HCT116 (cell line): ENCODE measurements around the gene PRDX3.

Source experiments
- EZH2 ChIP-seq: fragments of 200-600 bp; sonication (generic); IDR thresholded peaks from 2 replicates; pipeline ENCODE4 v1.6.1; 2017; ENCODE audit warnings: antibody characterized with exemption, mixed run types
- POLR2AphosphoS5 ChIP-seq: IDR thresholded peaks from 2 replicates; pipeline ENCODE4 v1.6.1; 2011; ENCODE audit warnings: mild to moderate bottlenecking, low read depth, low read length, moderate library complexity
- SIN3A ChIP-seq: IDR thresholded peaks from 2 replicates; pipeline ENCODE4 v1.6.1; 2012; ENCODE audit warnings: low read depth
- YY1 ChIP-seq: IDR thresholded peaks from 2 replicates; pipeline ENCODE4 v1.6.1; 2011; ENCODE audit warnings: low read length, low read depth, moderate library complexity, mild to moderate bottlenecking; ENCODE audit not compliant: insufficient replicate concordance; ENCODE audit errors: extremely low read depth
- TF ChIP-seq, protein P1 (sequence below), 3 experiments: fragments of 200-600 bp in 1 of 3; sonication (generic) in 1 of 3; IDR thresholded peaks in 2 of 3; conservative IDR thresholded peaks in 1 of 3; 2 replicates each; pipeline ENCODE4 v1.5.1; 2012 to 2017; ENCODE audit warnings: low read depth in 2 of 3, low read length in 2 of 3, antibody characterized with exemption in 1 of 3, borderline replicate concordance in 1 of 3, control low read depth in 1 of 3, mild to moderate bottlenecking in 1 of 3, mixed read lengths in 1 of 3, mixed run types in 1 of 3, moderate library complexity in 1 of 3; ENCODE audit not compliant: insufficient read depth in 1 of 3
- TF ChIP-seq, protein P2 (sequence below): IDR thresholded peaks from 2 replicates; pipeline ENCODE4 v1.6.1; 2011; ENCODE audit warnings: mild to moderate bottlenecking, low read length, moderate library complexity; ENCODE audit not compliant: insufficient replicate concordance; ENCODE audit errors: extremely low read depth

DNA sequence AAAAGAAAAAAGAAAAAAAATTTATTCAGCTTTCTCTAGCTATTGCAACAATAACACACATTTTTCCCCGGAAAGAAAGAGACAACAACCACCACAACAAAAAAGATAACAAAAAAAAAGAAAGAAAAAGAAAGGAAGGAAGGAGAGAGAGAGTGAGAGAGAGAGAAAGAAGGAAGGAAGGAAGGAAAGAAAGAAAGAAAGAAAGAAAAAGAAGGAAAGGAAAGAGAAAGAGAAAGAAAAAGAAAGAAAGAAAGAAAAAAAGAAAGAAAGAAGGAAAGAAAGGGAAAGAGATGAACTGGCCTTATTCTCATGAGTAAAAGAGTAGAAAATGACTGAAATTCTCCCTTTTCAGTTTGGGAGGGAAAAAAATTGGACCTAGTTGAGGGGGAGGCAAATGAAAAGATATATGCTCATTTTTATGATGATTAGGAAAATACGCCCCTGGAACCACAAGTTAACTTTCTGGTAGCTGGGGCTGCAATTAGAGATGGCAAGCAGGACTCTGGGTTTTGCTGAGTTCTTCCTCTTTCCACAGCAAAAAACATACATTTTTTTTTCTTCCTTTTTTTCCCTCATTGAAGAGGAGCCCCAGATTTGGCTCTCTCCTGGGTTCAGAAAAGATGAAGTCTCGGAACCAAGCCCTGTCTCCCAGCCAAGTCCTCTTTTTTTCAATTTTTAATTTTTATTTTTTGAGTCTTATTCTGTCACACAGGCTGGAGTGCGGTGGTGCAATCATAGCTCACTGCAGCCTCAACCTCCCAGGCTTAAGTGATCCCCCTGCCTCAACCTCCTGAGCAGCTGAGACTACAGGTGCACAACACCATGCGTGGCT is 12.6 kb upstream of the PRDX3 start:
- TF ChIP-seq SIN3A (no peak), POLR2AphosphoS5 (no peak), YY1 (no peak), EZH2 (no peak)
- TF ChIP-seq, protein P1, sequence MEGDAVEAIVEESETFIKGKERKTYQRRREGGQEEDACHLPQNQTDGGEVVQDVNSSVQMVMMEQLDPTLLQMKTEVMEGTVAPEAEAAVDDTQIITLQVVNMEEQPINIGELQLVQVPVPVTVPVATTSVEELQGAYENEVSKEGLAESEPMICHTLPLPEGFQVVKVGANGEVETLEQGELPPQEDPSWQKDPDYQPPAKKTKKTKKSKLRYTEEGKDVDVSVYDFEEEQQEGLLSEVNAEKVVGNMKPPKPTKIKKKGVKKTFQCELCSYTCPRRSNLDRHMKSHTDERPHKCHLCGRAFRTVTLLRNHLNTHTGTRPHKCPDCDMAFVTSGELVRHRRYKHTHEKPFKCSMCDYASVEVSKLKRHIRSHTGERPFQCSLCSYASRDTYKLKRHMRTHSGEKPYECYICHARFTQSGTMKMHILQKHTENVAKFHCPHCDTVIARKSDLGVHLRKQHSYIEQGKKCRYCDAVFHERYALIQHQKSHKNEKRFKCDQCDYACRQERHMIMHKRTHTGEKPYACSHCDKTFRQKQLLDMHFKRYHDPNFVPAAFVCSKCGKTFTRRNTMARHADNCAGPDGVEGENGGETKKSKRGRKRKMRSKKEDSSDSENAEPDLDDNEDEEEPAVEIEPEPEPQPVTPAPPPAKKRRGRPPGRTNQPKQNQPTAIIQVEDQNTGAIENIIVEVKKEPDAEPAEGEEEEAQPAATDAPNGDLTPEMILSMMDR (IDR thresholded peaks at IDR 0.05 in 2 of 3, conservative IDR thresholded peaks at IDR 0.05 in 1 of 3; ENCODE audit: borderline replicate concordance in 1 of 3, insufficient read depth in 1 of 3, low read depth in 2 of 3, low read length in 2 of 3) = no peak
- TF ChIP-seq, protein P2, sequence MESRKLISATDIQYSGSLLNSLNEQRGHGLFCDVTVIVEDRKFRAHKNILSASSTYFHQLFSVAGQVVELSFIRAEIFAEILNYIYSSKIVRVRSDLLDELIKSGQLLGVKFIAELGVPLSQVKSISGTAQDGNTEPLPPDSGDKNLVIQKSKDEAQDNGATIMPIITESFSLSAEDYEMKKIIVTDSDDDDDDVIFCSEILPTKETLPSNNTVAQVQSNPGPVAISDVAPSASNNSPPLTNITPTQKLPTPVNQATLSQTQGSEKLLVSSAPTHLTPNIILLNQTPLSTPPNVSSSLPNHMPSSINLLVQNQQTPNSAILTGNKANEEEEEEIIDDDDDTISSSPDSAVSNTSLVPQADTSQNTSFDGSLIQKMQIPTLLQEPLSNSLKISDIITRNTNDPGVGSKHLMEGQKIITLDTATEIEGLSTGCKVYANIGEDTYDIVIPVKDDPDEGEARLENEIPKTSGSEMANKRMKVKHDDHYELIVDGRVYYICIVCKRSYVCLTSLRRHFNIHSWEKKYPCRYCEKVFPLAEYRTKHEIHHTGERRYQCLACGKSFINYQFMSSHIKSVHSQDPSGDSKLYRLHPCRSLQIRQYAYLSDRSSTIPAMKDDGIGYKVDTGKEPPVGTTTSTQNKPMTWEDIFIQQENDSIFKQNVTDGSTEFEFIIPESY = no peak
